Common myeloid progenitor, CD34-positive (primary cell): ENCODE measurements around the gene CD99L2.

Experiments used
- CTCF ChIA-PET: fragments of 350-600 bp; sonication (Branson Sonifier 250); formaldehyde crosslinking; loops from one replicate; lab custom pipeline; 2021; ENCODE audit warnings: antibody characterized with exemption; lab: Charles Lee
- POLR2A ChIA-PET: fragments of 350-600 bp; sonication (Branson Sonifier 250); formaldehyde crosslinking; loops from one replicate; lab custom pipeline; 2021; ENCODE audit warnings: antibody characterized with exemption; lab: Charles Lee
- DNase-seq, 3 donors: peaks; one replicate each; pipeline versions ENCODE4 v3.0.0 to v3.0.0-alpha.2; 2013
- H3K27ac ChIP-seq, 2 experiments: 1 replicate in 1 of 2; 2 replicates in 1 of 2; pipeline ENCODE4 v1.7.0; 2013; ENCODE audit warnings: inconsistent platforms in 2 of 2, low read length in 2 of 2, mild to moderate bottlenecking in 2 of 2, low read depth in 1 of 2, moderate library complexity in 1 of 2; ENCODE audit not compliant: severe bottlenecking in 2 of 2, insufficient read depth in 1 of 2, poor library complexity in 1 of 2
- H3K27me3 ChIP-seq, 5 experiments: replicated peaks in 2 of 5; 1 replicate in 3 of 5; 2 replicates in 2 of 5; pipeline versions ENCODE4 v1.6.1 to v1.7.0; 2013; ENCODE audit warnings: low read length in 4 of 5, mild to moderate bottlenecking in 2 of 5, moderate library complexity in 2 of 5, inconsistent platforms in 1 of 5; ENCODE audit not compliant: insufficient read depth in 5 of 5, control insufficient read depth in 4 of 5
- H3K36me3 ChIP-seq, 4 experiments: 1 replicate in 2 of 4; 2 replicates in 2 of 4; pipeline versions ENCODE4 v1.6.1 to v1.7.0; 2013; ENCODE audit warnings: low read length in 3 of 4, control low read depth in 1 of 4, mild to moderate bottlenecking in 1 of 4; ENCODE audit not compliant: control insufficient read depth in 4 of 4, insufficient read depth in 4 of 4
- H3K4me1 ChIP-seq, 4 experiments: 1 replicate in 3 of 4; 2 replicates in 1 of 4; pipeline versions ENCODE4 v1.6.1 to v1.7.1; 2013; ENCODE audit warnings: low read length in 3 of 4, mild to moderate bottlenecking in 3 of 4, control low read depth in 1 of 4, inconsistent platforms in 1 of 4, moderate library complexity in 1 of 4; ENCODE audit not compliant: control insufficient read depth in 4 of 4, insufficient read depth in 4 of 4; ENCODE audit errors: control extremely low read depth in 1 of 4
- H3K4me3 ChIP-seq, 7 experiments: 1 replicate in 4 of 7; 2 replicates in 3 of 7; pipeline versions ENCODE4 v1.5.1 to v1.7.0; 2013; ENCODE audit warnings: mild to moderate bottlenecking in 7 of 7, low read length in 6 of 7, moderate library complexity in 6 of 7, inconsistent platforms in 2 of 7, low read depth in 2 of 7, control low read depth in 1 of 7; ENCODE audit not compliant: insufficient read depth in 4 of 7, control insufficient read depth in 1 of 7; ENCODE audit errors: extremely low read depth in 1 of 7
- H3K9me3 ChIP-seq, 5 experiments: 1 replicate in 4 of 5; 2 replicates in 1 of 5; pipeline versions ENCODE4 v1.6.1 to v1.7.1; 2013; ENCODE audit warnings: low read length in 4 of 5, mild to moderate bottlenecking in 2 of 5, inconsistent platforms in 1 of 5, low read depth in 1 of 5, moderate library complexity in 1 of 5; ENCODE audit not compliant: control insufficient read depth in 4 of 5, insufficient read depth in 2 of 5; ENCODE audit errors: control extremely low read depth in 1 of 5
- WGBS: methylation state at CpG from one replicate; pipeline ENCODE4 v1.1.5; 2013; ENCODE audit not compliant: insufficient coverage; 5-methylcytosine and 5-hydroxymethylcytosine counted together

CD99L2 gene

DNA sequence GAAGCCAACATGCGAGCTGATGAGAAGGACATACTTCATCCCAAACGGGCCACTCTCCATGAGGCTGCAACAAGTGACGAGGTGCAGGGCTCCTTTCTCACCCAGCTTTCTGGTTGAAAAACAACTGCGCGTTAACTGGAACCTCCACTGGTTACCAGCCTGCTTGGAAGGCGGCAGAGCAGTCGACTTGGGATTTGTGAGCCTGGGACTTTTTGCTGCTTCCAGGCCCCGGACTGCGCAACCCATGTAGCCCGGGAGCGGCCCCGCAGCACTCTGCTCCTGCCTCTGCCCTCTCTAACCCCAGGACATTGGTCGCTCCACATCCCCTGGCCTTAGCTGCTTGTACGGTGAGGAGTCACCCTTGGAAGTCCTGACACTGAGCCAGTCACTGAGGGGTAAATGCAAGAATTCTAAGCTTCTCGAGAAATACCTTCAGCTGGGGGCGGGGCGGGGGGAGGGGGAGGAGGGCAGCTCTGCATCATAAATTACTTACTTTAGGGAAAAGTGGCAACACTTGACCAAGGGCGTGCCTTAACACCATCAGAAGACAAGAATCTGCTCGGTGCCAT lies 132.6 kb downstream of the CD99L2 start:
- H3K4me1 ChIP-seq: no peaks in the 10 kb centered on the region
- 93% methylated on average over 17 of the region's 19 CpGs for WGBS
- H3K27me3 ChIP-seq: no peaks in the 10 kb centered on the region
- no peak overlapping the region for H3K4me3 ChIP-seq
- no peaks in the 10 kb centered on the region for H3K9me3 ChIP-seq
- no peak for DNase-seq
- CTCF ChIA-PET: no interaction called here
- peaks cover 0 to 18% (median 10%) of the 10 kb centered on the region in 4 experiments for H3K36me3 ChIP-seq
- POLR2A ChIA-PET: no interaction called here
- no peak overlapping the region for H3K27ac ChIP-seq

DNA sequence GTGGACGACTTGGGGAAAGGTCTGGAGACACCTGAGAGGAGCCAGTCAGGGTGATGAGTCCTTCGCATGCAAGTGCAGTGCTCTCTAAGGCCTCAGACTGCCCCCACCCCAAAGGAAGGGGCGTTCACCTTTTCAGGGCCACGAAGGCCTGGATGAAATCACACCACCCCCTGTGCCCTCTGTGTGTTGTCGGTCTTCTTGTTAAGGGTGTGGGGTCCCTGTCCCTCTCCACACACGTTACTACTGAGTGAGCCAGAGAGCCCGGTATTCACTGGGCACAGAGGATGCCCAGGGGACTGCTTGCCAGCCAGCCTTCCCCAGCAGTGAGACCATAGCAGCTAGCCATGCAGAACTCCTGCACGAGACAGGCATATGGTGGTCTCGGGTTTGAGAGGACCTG lies 133.2 kb downstream of the CD99L2 start:
- Histone ChIP-seq H3K4me3 (no peak overlapping the region), H3K9me3 (no peaks in the 10 kb centered on the region), H3K4me1 (no peaks in the 10 kb centered on the region), H3K27ac (no peak overlapping the region), H3K36me3 (peaks cover 0 to 18% (median 10%) of the 10 kb centered on the region in 4 experiments), H3K27me3 (no peaks in the 10 kb centered on the region)
- ChIA-PET POLR2A (no interaction called here), CTCF (no interaction called here)
- DNase-seq: no peak
- WGBS: 93% methylated on average over 8 of the region's 9 CpGs

GRCh38 chrX:150763810-150764209 lies 134.7 kb downstream of the CD99L2 start:
- Histone ChIP-seq H3K4me3 (no peak overlapping the region), H3K36me3 (peaks cover 0 to 18% (median 10%) of the 10 kb centered on the region in 4 experiments), H3K27ac (no peak overlapping the region), H3K27me3 (no peaks in the 10 kb centered on the region), H3K9me3 (no peaks in the 10 kb centered on the region), H3K4me1 (no peaks in the 10 kb centered on the region)
- no peak for DNase-seq
- WGBS: 95% methylated on average over 9 of the region's 9 CpGs
- CTCF ChIA-PET: interaction anchor here (1.2 kb wide), 2 partner anchors 10 to 13 kb away, joined by 3 read pairs; no protein-coding TSS in a partner anchor
- POLR2A ChIA-PET: no interaction called here

DNA sequence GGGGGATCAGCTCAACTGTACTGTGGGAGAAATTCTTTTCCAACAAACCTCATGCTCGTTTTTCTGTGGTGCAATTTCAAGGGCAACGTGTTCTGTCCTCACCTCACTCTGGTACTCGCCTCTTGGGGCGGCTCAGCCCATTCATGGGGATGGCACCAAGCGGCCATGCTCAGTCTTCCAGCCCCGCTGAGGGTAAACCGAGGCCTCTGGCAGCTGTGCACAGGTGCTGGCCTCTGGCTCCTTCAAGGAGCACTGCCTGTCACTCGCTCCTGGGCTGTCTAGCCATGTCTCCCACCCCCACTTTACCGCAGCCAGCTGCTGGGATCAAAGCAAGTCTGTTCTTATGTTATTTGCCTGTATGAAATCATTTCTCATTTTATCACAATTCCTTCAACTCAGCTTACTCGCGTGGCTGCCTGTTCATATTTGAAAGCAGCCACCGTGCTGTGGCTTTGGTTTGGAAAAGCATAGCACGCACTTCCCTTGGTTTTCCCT lies 135.1 kb downstream of the CD99L2 start:
- 86% methylated on average over 12 of the region's 13 CpGs for WGBS
- no peak for DNase-seq
- Histone ChIP-seq H3K4me1 (no peaks in the 10 kb centered on the region), H3K4me3 (no peak overlapping the region), H3K36me3 (peaks cover 0 to 18% (median 9%) of the 10 kb centered on the region in 4 experiments), H3K27me3 (no peaks in the 10 kb centered on the region), H3K9me3 (no peaks in the 10 kb centered on the region), H3K27ac (no peak overlapping the region)
- ChIA-PET CTCF (interaction anchor here (1.2 to 1.8 kb wide), 3 partner anchors 9 to 13 kb away, joined by 3 to 8 read pairs (median 3); no protein-coding TSS in a partner anchor), POLR2A (no interaction called here)

DNA sequence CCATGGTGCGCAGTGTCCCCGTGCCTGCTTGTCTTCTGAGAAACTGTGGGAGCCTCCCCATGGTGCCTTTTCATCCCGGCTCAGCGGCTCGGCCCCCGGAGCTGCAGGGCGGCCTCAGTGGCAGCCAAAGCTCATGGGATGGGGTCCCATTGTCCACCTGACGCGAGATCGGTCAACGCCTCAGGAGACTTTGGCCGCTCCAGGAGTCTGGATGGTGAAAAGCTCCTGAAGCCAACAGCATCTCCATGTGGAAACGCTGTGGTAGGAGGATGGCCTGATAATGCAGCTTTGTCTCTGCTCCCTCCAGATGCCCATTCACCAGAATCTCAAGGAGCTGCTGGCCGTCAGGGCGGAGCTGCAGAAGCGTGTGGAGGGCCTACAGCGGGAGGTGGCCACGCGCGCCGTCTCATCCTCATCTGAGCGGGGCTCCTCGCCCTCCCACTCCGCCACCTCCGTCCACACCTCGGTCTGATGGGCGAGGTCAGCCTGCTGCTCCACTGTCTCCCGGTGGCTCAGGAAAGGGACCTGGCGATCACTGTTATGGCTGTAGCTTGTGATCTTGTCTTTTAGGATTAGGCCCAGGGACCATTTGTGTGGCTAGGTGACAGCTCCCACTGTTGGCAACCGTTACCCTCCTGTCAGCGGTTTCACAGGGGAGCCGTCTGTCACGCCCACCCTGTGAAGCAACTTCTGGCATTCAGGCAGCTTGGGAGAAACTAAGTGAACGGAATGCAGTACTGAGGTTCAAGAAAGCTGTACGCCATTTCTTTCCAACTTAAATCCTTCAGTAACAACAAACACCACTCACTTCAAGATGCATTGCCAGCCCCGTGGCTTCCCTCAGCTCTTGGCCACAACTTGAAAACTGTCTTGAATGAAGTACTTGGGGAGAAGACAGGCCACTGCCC lies 136.0 kb downstream of the CD99L2 start:
- ChIA-PET POLR2A (no interaction called here), CTCF (interaction anchor here (1.1 to 1.8 kb wide), 4 partner anchors 10 to 319 kb away, joined by 3 to 8 read pairs (median 4); no protein-coding TSS in a partner anchor)
- H3K36me3 ChIP-seq: peaks cover 2 to 25% (median 10%) of the 10 kb centered on the region in 4 experiments

DNA sequence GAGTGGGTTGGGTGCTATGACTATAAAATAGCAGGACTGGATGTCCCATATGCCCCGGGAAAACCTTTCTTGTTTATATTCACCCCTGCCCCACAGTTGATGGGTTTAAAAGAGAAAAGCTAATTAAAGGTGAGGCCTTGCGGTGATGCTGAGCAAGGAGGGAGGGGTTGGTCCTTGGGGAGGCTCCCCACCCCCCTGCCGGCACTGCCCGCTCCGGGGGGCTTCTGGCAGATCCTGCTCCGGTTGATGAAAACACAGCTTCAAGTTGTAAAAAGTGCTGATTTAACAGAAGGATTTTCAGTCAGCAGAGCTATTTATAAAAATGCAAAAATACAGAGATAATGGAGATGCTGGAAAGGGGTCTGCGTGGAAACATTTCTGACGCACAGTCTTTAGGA lies 136.7 kb downstream of the CD99L2 start:
- no peak for DNase-seq
- Histone ChIP-seq H3K27ac (no peak overlapping the region), H3K36me3 (peaks cover 2 to 32% (median 8%) of the 10 kb centered on the region in 4 experiments), H3K9me3 (no peaks in the 10 kb centered on the region), H3K4me3 (no peak overlapping the region), H3K4me1 (no peaks in the 10 kb centered on the region), H3K27me3 (no peaks in the 10 kb centered on the region)
- ChIA-PET POLR2A (no interaction called here), CTCF (interaction anchor here (1.1 to 1.8 kb wide), 3 partner anchors 10 to 320 kb away, joined by 3 to 8 read pairs (median 4); no protein-coding TSS in a partner anchor)
- 88% methylated on average over 6 of the region's 8 CpGs for WGBS

More for the DNA sequence above, 136.0 kb downstream of the CD99L2 start:
- Histone ChIP-seq H3K4me3 (no peak overlapping the region), H3K4me1 (no peaks in the 10 kb centered on the region), H3K9me3 (no peaks in the 10 kb centered on the region), H3K27me3 (no peaks in the 10 kb centered on the region), H3K27ac (no peak overlapping the region)
- DNase-seq: no peak
- WGBS: 90% methylated on average over 33 of the region's 36 CpGs
